Activated CD4-positive, alpha-beta memory T cell treated with anti-CD3 and anti-CD28 coated beads for 36 hours (primary cell): ENCODE data around the gene OSBP. TPM values are rescaled to one million over a fixed set of nuclear protein-coding genes. Genes with fewer than 3 reads are reported as not detected.

Experiments
- CTCF ChIA-PET: fragments of 350-600 bp; sonication (Branson Sonifier 250); formaldehyde crosslinking; loops from one replicate; lab custom pipeline; 2021; ENCODE audit warnings: antibody characterized with exemption, inconsistent platforms; lab: Charles Lee
- POLR2A ChIA-PET: fragments of 350-600 bp; sonication (Branson Sonifier 250); formaldehyde crosslinking; loops from one replicate; lab custom pipeline; 2021; ENCODE audit warnings: antibody characterized with exemption; lab: Charles Lee
- DNase-seq: peaks from one replicate; pipeline ENCODE4 v3.0.0-alpha.2; 2020
- H3K27ac Mint-ChIP-seq: one replicate; pipeline ENCODE4 v1.8.0; 2021; ENCODE audit warnings: mixed read lengths
- H3K27me3 Mint-ChIP-seq: one replicate; pipeline ENCODE4 v1.8.0; 2021; ENCODE audit warnings: mixed read lengths
- H3K36me3 Mint-ChIP-seq: one replicate; pipeline ENCODE4 v1.8.0; 2021; ENCODE audit warnings: mixed read lengths
- H3K4me1 Mint-ChIP-seq: one replicate; pipeline ENCODE4 v1.8.0; 2021; ENCODE audit warnings: low read depth, mixed read lengths
- H3K4me3 Mint-ChIP-seq: one replicate; pipeline ENCODE4 v1.8.0; 2021; ENCODE audit warnings: mild to moderate bottlenecking, mixed read lengths
- H3K9me3 Mint-ChIP-seq: one replicate; pipeline ENCODE4 v1.8.0; 2021; ENCODE audit warnings: mixed read lengths
- intact Hi-C: fragments of 100-400 bp; cut with micrococcal nuclease; formaldehyde crosslinking; loops from one replicate; pipeline ENCODE4 v1.15.1; 2023
- total RNA-seq, 2 experiments: library from RNA; stranded (reverse); gene quantifications; one replicate each; pipeline ENCODE4 v1.2.3, GENCODE V29; 2021

Gene OSBP
- total RNA-seq, 2 experiments from 2014 or later: 37.2 to 40.9 TPM

GRCh38 chr11:59560702-59561473 is 54.7 kb downstream of the OSBP start:
- POLR2A ChIA-PET: interaction anchor here (0.7 to 1.3 kb wide), 3 partner anchors 11 to 108 kb away, joined by 3 to 5 read pairs (median 3); partner anchors contain the start of gene PATL1
- H3K4me1 Mint-ChIP-seq: peaks cover 42% of the 10 kb centered on the region

GRCh38 chr11:59560290-59560701 is 55.3 kb downstream of the OSBP start:
- Mint-ChIP-seq H3K4me3 (peak overlapping the region; percentile 93), H3K27me3 (peaks cover 4% of the 10 kb centered on the region), H3K9me3 (peaks cover 2% of the 10 kb centered on the region), H3K4me1 (peaks cover 44% of the 10 kb centered on the region), H3K27ac (peak overlapping the region; percentile 96), H3K36me3 (peaks cover 9% of the 10 kb centered on the region)
- intact Hi-C loops: loop anchor here (1.0 to 5.0 kb wide), 2 partner anchors 10 to 297 kb away; no protein-coding TSS in a partner anchor
- DNase-seq: peak; percentile 82
- ChIA-PET CTCF (interaction anchor here (1.8 to 3.2 kb wide), 2 partner anchors 10 to 23 kb away, joined by 9 to 12 read pairs; no protein-coding TSS in a partner anchor), POLR2A (interaction anchor here (1.0 to 1.5 kb wide), 3 partner anchors 10 to 109 kb away, joined by 3 to 6 read pairs (median 5); partner anchors contain the start of gene PATL1)

More at GRCh38 chr11:59560702-59561473, 54.7 kb downstream of the OSBP start:
- DNase-seq: peak; percentile 90
- intact Hi-C loops: loop anchor here (1.0 to 5.0 kb wide), 4 partner anchors 11 to 296 kb away; no protein-coding TSS in a partner anchor
- Mint-ChIP-seq H3K4me3 (peak overlapping the region; percentile 93), H3K27me3 (peaks cover 4% of the 10 kb centered on the region), H3K27ac (peak overlapping the region; percentile 96), H3K36me3 (peaks cover 9% of the 10 kb centered on the region), H3K9me3 (peaks cover 2% of the 10 kb centered on the region)
- CTCF ChIA-PET: interaction anchor here (1.8 to 3.2 kb wide), 2 partner anchors 10 to 24 kb away, joined by 9 to 12 read pairs; no protein-coding TSS in a partner anchor

- intact Hi-C loops: loop anchor here (1.0 to 10.0 kb wide), 3 partner anchors 10 to 1895 kb away; partner anchors contain the start of gene ZDHHC5
- Mint-ChIP-seq H3K27ac (peak overlapping the region; percentile 96), H3K36me3 (peaks cover 9% of the 10 kb centered on the region), H3K4me1 (peaks cover 44% of the 10 kb centered on the region), H3K27me3 (peaks cover 4% of the 10 kb centered on the region), H3K9me3 (peaks cover 2% of the 10 kb centered on the region), H3K4me3 (peak overlapping the region; percentile 93)
- DNase-seq: no peak
- ChIA-PET POLR2A (interaction anchor here (1.3 to 1.5 kb wide), 2 partner anchors 10 to 109 kb away, joined by 5 to 6 read pairs; partner anchors contain the start of gene PATL1), CTCF (interaction anchor here (1.8 to 3.2 kb wide), 2 partner anchors 9 to 23 kb away, joined by 9 to 12 read pairs; no protein-coding TSS in a partner anchor)
These were observed 55.7 kb downstream of the OSBP start for GRCh38 chr11:59559886-59560285.

GRCh38 chr11:59558270-59558643 is 57.3 kb downstream of the OSBP start:
- Mint-ChIP-seq H3K9me3 (peaks cover 2% of the 10 kb centered on the region), H3K4me3 (peak overlapping the region; percentile 46), H3K27ac (no peak overlapping the region), H3K4me1 (peaks cover 44% of the 10 kb centered on the region), H3K36me3 (peaks cover 9% of the 10 kb centered on the region), H3K27me3 (peaks cover 4% of the 10 kb centered on the region)
- no peak for DNase-seq
- POLR2A ChIA-PET: interaction anchor here (2.7 kb wide), 1 partner anchor 58 kb away, joined by 5 read pairs; the partner anchor contains the start of gene OSBP
- CTCF ChIA-PET: interaction anchor here (0.7 kb wide), 1 partner anchor 21 kb away, joined by 3 read pairs; no protein-coding TSS in a partner anchor
- intact Hi-C loops: loop anchor here (10.0 kb wide), 1 partner anchor 1893 kb away; the partner anchor contains the start of gene ZDHHC5

GRCh38 chr11:59556917-59557348 is 58.6 kb downstream of the OSBP start:
- Mint-ChIP-seq H3K27ac (peak overlapping the region; percentile 83), H3K4me3 (peak overlapping the region; percentile 75), H3K9me3 (peaks cover 2% of the 10 kb centered on the region), H3K4me1 (peaks cover 41% of the 10 kb centered on the region), H3K27me3 (peaks cover 4% of the 10 kb centered on the region), H3K36me3 (peaks cover 9% of the 10 kb centered on the region)
- DNase-seq: peak; percentile 44
- ChIA-PET CTCF (interaction anchor here (1.3 to 1.4 kb wide), 3 partner anchors 9 to 19 kb away, joined by 3 to 5 read pairs (median 4); no protein-coding TSS in a partner anchor), POLR2A (interaction anchor here (1.0 to 2.7 kb wide), 3 partner anchors 9 to 59 kb away, joined by 3 to 6 read pairs (median 5); partner anchors contain the start of gene OSBP)
- intact Hi-C loops: loop anchor here (1.0 to 10.0 kb wide), 5 partner anchors 9 to 1892 kb away; partner anchors contain the start of genes PATL1, ZDHHC5 and ZFP91

- DNase-seq: peak; percentile 86
- H3K27ac Mint-ChIP-seq: peak overlapping the region; percentile 83
- CTCF ChIA-PET: interaction anchor here (1.3 to 1.4 kb wide), 3 partner anchors 9 to 19 kb away, joined by 3 to 5 read pairs (median 4); no protein-coding TSS in a partner anchor
- peak overlapping the region; percentile 75 for H3K4me3 Mint-ChIP-seq
- POLR2A ChIA-PET: no interaction called here
- H3K4me1 Mint-ChIP-seq: peaks cover 42% of the 10 kb centered on the region
- peaks cover 4% of the 10 kb centered on the region for H3K27me3 Mint-ChIP-seq
- H3K36me3 Mint-ChIP-seq: peaks cover 9% of the 10 kb centered on the region
- H3K9me3 Mint-ChIP-seq: peaks cover 2% of the 10 kb centered on the region
- intact Hi-C loops: loop anchor here (1.0 to 10.0 kb wide), 3 partner anchors 113 to 1892 kb away; partner anchors contain the start of genes PATL1, ZDHHC5 and ZFP91
These were observed 59.3 kb downstream of the OSBP start for GRCh38 chr11:59556115-59556916.

- DNase-seq: no peak
- Mint-ChIP-seq H3K36me3 (peaks cover 14% of the 10 kb centered on the region), H3K27ac (peak overlapping the region; percentile 72), H3K9me3 (peaks cover 2% of the 10 kb centered on the region), H3K27me3 (peaks cover 8% of the 10 kb centered on the region), H3K4me3 (peak overlapping the region; percentile 75), H3K4me1 (peaks cover 43% of the 10 kb centered on the region)
- ChIA-PET CTCF (interaction anchor here (0.9 to 1.3 kb wide), 2 partner anchors 8 to 18 kb away, joined by 3 read pairs; no protein-coding TSS in a partner anchor), POLR2A (no interaction called here)
- intact Hi-C loops: loop anchor here (1.0 to 10.0 kb wide), 3 partner anchors 114 to 1891 kb away; partner anchors contain the start of genes PATL1, ZDHHC5 and ZFP91
These were observed 59.9 kb downstream of the OSBP start for GRCh38 chr11:59555601-59556114.

GRCh38 chr11:59553323-59553722 is 62.3 kb downstream of the OSBP start:
- Mint-ChIP-seq H3K27me3 (peaks cover 7% of the 10 kb centered on the region), H3K27ac (no peak overlapping the region), H3K4me1 (peaks cover 51% of the 10 kb centered on the region), H3K4me3 (no peak overlapping the region), H3K36me3 (peaks cover 12% of the 10 kb centered on the region), H3K9me3 (peaks cover 3% of the 10 kb centered on the region)
- CTCF ChIA-PET: no interaction called here
- POLR2A ChIA-PET: no interaction called here
- intact Hi-C loops: loop anchor here (5.0 to 10.0 kb wide), 3 partner anchors 259 to 1889 kb away; partner anchors contain the start of genes FAM111A, MRPL16 and ZDHHC5
- DNase-seq: no peak

GRCh38 chr11:59552844-59553243 is 62.7 kb downstream of the OSBP start:
- no peak for DNase-seq
- H3K27me3 Mint-ChIP-seq: peaks cover 7% of the 10 kb centered on the region
- intact Hi-C loops: loop anchor here (5.0 to 10.0 kb wide), 3 partner anchors 259 to 1888 kb away; partner anchors contain the start of genes FAM111A, MRPL16 and ZDHHC5
- peak overlapping the region; percentile 24 for H3K27ac Mint-ChIP-seq
- H3K4me1 Mint-ChIP-seq: peaks cover 49% of the 10 kb centered on the region
- H3K4me3 Mint-ChIP-seq: no peak overlapping the region
- POLR2A ChIA-PET: no interaction called here
- CTCF ChIA-PET: no interaction called here
- H3K36me3 Mint-ChIP-seq: peaks cover 12% of the 10 kb centered on the region
- peaks cover 3% of the 10 kb centered on the region for H3K9me3 Mint-ChIP-seq

- peaks cover 44% of the 10 kb centered on the region for H3K4me1 Mint-ChIP-seq
- no peak for DNase-seq
- intact Hi-C loops: loop anchor here (1.0 to 10.0 kb wide), 4 partner anchors 14 to 1887 kb away; partner anchors contain the start of genes FAM111A, MRPL16 and ZDHHC5
- peak overlapping the region; percentile 97 for H3K27ac Mint-ChIP-seq
- H3K9me3 Mint-ChIP-seq: peaks cover 3% of the 10 kb centered on the region
- H3K36me3 Mint-ChIP-seq: peaks cover 12% of the 10 kb centered on the region
- peak overlapping the region; percentile 85 for H3K4me3 Mint-ChIP-seq
- CTCF ChIA-PET: interaction anchor here (0.6 to 2.4 kb wide), 2 partner anchors 9 to 129 kb away, joined by 4 to 12 read pairs; no protein-coding TSS in a partner anchor
- POLR2A ChIA-PET: no interaction called here
- H3K27me3 Mint-ChIP-seq: peaks cover 7% of the 10 kb centered on the region
These were observed 63.7 kb downstream of the OSBP start for GRCh38 chr11:59551659-59552521.
